Subcutaneous preadipocyte (primary cell): ENCODE data around the gene BARD1. TPM values are rescaled to one million over a fixed set of nuclear protein-coding genes. Genes with fewer than 3 reads are reported as not detected.

Source experiments
- small RNA-seq: library from RNA; depleted of rRNA; stranded (forward); fragments of <200 nt; gene quantifications from one replicate; pipeline ENCODE3, GENCODE V24; 2012
- total RNA-seq: library from RNA; depleted of rRNA; stranded (reverse); fragments of >200 nt; gene quantifications from 2 replicates; pipeline ENCODE4 v1.2.3, GENCODE V29; 2012

Gene BARD1
- 15.1 and 29.1 TPM in 2 replicates for total RNA-seq

DNA sequence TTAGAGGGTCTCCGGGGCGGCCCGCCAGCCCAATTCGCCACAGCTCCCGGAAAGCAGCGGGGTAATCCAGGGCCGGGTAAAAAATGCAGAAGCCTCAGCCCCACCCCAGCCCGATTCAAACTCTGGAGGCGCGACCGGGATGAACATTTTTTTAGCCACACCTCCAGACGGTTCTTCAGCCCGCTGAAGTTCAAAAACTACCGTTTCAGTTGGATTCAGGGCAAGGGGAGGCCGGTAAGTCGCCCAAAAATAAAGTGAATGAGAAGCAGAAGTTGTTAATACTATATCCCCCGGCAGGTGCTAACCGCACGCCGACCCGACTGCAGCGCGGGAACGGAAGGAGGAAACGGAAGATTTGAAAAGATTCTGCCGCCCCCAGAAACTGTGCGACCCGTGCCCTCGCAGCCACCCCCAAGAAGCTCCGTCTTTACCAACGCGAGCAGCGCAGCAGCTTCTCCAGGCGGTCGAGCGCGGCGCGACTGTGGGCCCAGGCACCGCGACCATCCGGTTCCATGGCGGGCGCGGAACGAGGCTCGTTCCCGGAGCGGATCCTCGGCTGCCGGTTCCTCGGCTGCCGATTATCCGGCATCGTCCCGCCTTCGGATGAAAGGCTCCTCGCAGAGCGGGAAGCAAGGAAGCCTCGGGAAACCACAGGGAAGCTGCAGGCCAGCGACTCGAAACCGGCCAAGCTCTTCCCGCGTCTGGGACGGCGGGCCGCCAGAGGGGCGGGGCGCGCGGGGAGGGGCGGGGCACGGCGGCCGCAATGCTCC is at the start of gene BARD1:
BARD1 (minus strand) TSS at position 703 of the 770 bp plus-strand sequence; CDS start at position 589, 114 bp downstream.

Small RNA genes lying within 50 kb of the gene (small RNA-seq; reads per million reads assigned to genes)
- gene SNORA70I, result 3.6 reads per million, percentile 89 among the genes with 10 or more reads in this experiment
